NCI-H2029 (cell line): ENCODE measurements around the gene FRYL.
"Not testable (repeated sequence)": the region's sequence is repeated elsewhere in the genome, so short reads cannot be mapped to it uniquely, and the experiment has no call there.

Source experiments
- DNase-seq: peaks from one replicate; lab custom pipeline; 2025; lab: John Stamatoyannopoulos, UW

Gene FRYL

GRCh38 chr4:48490012-48490679 is 289.9 kb downstream of the FRYL start, which contains the start of gene ZAR1:
Gene ZAR1, plus strand, starts transcription at chr4:48490252. Its CDS starts 40 bp downstream, at chr4:48490292.
- peak; percentile 34 for DNase-seq

DNA sequence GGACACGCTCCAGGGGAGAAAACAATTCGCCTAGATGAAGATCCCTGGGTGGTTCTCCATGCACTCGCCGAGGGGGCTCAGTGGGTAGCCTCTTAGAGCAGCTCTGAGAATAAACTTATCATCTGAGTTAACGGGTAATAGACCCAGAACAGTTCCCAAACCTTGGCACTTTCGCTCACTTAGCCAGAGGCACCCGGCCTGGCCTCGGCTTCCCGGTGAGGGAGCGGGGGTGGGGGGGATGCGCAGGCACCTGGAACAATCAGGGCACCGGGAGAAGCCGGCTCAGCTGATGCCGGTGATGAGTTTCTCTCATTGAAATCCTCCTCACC is 290.4 kb downstream of the FRYL start:
- DNase-seq, result no peak

DNA sequence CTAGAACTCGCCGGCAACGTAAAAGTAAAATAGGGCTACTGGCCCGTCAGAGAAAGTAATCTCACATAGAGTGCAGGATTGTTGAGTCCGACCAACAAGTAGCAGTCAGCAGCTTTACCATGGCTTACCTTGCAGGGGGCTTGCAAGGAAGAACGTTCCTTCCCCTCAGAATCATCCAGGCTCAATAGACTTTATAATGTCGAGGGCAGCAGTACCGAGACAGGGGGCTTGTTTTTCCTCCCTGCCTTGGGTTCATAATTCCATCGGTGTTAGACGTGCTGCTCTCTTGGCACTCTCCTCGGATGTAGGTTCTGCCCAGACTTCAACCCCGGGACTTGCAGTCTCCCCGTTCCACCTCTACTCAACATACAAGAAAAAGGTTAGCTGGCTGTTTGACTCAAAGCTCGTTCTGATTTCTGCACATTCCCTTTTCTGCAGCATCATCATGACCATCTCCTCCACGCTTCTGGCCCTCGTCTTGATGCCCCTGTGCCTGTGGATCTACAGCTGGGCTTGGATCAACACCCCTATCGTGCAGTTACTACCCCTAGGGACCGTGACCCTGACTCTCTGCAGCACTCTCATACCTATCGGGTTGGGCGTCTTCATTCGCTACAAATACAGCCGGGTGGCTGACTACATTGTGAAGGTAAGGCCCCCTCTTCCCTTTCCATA is 295.4 kb downstream of the FRYL start:
- no peak for DNase-seq

GRCh38 chr4:48483777-48484493 is 296.1 kb downstream of the FRYL start:
- no peak for DNase-seq

- DNase-seq, result peak; percentile 37
Measured at GRCh38 chr4:48483006-48483776, 296.9 kb downstream of the FRYL start, which contains the start of gene SLC10A4. Gene SLC10A4, plus strand, starts transcription at chr4:48483343. Its CDS starts 219 bp downstream, at chr4:48483562.

DNA sequence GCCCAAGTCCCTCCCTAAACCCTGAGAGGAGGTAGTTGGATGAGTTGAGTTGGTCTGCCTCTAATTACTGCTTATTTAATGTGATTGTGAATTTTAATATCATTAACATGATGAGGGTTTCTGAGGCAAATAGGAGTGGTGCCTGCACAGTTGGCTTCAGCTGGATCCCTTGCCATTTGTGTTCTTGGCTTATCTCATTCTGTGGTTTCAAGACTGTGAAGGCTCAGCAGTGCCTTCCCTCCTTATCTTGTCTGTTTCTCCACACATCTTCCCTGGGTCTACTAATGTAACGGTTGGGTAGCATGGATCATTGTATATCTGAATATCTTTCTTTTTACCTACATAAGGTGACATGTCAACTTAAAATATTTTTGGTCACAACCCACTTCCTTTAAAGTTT is 298.5 kb downstream of the FRYL start:
- no peak for DNase-seq

- DNase-seq, result no peak
Measured at GRCh38 chr4:48478273-48478672, 301.8 kb downstream of the FRYL start.

DNA sequence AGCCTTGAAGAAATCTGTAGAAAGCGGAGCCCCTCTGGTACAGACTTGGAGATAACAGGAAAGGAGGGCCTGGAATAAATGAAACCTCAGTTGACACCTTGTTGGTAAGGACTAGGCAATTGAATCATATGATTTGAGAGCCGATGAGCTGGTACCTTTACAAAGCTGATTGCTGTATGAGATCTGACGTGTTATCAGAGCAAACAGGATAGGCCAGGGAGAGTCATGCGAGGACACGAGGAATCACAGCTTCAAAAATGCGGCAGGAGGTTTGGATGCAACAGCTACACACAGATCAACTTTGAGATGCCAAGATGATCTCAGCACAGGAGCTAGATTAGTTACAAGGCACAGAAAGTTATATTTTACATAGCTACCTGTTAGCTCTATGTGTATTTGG is 304.3 kb downstream of the FRYL start:
- DNase-seq, result no peak

- peak; percentile 26 for DNase-seq
Measured at GRCh38 chr4:48472794-48473193, 307.3 kb downstream of the FRYL start.

- DNase-seq, result no peak
Measured at GRCh38 chr4:48470570-48470969, 309.5 kb downstream of the FRYL start.

DNA sequence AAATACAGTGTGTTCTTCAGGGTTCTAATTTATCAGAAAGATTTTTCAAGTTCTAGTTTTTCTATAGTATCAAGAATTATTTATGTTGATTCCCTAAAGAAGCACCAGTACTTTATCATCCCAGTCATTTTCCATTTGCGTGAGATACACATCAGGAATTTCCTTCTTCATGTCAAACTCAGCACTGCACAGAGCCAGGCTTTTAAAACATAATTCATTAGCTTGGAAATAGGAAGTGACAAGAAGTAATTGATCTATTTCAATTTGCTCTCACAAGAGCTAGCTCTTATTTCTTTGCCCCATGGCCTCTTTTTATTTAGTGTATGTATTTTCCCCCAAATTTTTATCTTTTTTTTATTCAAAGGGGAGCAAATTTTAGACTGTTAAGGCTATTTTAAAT is 309.9 kb downstream of the FRYL start:
- DNase-seq, result no peak

GRCh38 chr4:48467891-48468290 is 312.2 kb downstream of the FRYL start:
- DNase-seq, result no peak

- no peak for DNase-seq
Measured at GRCh38 chr4:48467442-48467841, 312.6 kb downstream of the FRYL start.

DNA sequence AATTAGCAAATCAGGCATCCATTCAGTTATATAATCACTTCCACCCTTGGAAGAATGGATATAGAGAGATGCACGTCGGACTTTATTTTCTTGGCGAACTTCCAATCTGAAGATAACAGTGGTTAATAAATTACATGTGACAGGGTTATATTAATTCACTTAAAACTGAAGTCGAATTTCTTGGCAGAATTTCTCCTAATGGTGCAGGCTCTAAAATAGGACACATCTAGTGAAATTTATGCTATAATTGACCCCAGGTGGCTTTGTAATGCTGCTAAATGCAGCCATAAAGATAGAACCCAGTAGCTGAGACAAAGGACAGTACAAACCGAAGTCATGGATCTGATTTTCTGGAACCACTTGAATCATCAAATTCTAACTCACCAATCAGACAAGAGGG is 317.7 kb downstream of the FRYL start:
- DNase-seq, result no peak

GRCh38 chr4:48461000-48461399 is 319.1 kb downstream of the FRYL start:
- DNase-seq, result no peak

DNA sequence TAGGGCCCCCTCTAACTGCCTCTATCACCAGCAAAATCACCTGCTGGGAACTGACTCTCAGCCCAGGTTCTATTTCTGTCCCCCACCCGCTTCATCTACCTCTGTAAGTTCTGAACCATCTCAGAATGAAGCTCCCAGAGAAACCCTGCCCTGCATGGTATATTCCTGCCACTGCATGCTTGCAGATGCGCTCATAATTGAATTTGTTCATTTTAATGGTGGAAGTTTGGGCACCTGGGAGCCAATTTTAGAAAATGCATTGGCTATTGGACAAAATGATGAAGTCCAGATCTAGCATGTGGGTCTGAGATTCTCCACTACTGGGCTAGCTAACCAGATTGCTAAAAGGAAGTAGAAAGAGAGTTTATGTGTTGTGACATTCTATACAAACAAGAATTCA is 325.5 kb downstream of the FRYL start:
- no peak for DNase-seq

DNA sequence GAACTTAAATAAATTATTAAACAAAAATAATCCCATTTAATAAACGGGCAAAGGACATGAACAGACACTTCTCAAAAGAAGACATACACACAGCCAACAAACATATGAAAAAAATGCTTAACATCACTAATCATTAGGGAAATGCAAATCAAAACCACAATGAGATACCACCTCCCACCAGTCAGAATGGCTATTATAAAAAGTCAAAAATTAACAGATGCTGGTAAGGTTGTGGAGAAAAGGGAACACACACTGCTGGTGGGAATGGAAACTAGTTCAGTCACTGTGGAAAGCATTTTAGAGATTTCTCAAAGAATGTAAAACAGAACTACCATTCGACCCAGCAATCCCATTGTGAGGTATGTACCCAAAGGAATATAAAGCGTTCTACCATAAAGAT is 328.4 kb downstream of the FRYL start:
- DNase-seq, result not testable (repeated sequence)

DNA sequence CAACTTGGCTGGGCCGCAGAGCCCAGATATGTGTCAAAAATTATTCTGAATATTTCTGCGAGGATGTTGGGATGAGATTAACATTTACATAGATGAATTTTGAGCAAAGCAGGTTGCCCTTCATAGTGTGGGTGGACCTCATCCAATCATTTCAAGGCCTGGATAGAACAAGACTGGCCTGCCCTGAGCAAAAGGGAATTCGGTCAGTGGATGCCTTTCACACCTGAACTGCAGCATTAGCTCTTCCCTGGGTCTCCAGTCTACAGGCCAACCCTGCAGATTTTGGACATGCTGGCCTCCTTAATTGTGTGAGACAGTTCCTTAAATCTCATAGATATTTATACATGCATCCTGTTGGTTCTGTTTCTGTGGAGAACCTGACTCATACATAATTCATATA is 329.3 kb downstream of the FRYL start:
- no peak for DNase-seq

- DNase-seq, result no peak
Measured at GRCh38 chr4:48449151-48449550, 330.9 kb downstream of the FRYL start.
